ENCODE measurements around the gene UBB. TPM values are rescaled to one million over a fixed set of nuclear protein-coding genes. Genes with fewer than 3 reads are reported as not detected.
A peak's percentile ranks its signal among the peaks of the same experiment; 100 is the strongest.

UBB gene
- total and polyA plus RNA-seq, 9 of the 15 experiments (the other 6 are each of a cell fraction or from before 2014, with no cell fraction given): 1,069 to 4,143 (median 1,696) TPM

- TF ChIP-seq, protein P1, sequence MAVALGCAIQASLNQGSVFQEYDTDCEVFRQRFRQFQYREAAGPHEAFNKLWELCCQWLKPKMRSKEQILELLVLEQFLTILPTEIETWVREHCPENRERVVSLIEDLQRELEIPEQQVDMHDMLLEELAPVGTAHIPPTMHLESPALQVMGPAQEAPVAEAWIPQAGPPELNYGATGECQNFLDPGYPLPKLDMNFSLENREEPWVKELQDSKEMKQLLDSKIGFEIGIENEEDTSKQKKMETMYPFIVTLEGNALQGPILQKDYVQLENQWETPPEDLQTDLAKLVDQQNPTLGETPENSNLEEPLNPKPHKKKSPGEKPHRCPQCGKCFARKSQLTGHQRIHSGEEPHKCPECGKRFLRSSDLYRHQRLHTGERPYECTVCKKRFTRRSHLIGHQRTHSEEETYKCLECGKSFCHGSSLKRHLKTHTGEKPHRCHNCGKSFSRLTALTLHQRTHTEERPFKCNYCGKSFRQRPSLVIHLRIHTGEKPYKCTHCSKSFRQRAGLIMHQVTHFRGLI (CRISPR knock-in tag; IDR thresholded peaks at IDR 0.05): no peak
- TF ChIP-seq DIDO1 (tag; IDR thresholded peaks at IDR 0.05; ENCODE audit: low read depth) (no peak), MAFG (tag; conservative IDR thresholded peaks at IDR 0.05) (no peak), NBN (IDR thresholded peaks at IDR 0.05; ENCODE audit: low read depth) (no peak), PHTF2 (CRISPR knock-in tag; IDR thresholded peaks at IDR 0.05) (no peak), ELF4 (CRISPR knock-in tag; IDR thresholded peaks at IDR 0.05) (no peak), HDAC8 (tag; IDR thresholded peaks at IDR 0.05) (no peak), JUNB (CRISPR knock-in tag; conservative IDR thresholded peaks at IDR 0.05) (no peak), MYNN (IDR thresholded peaks at IDR 0.05) (no peak), MYNN (CRISPR knock-in tag; IDR thresholded peaks at IDR 0.05) (no peak), EP300 (IDR thresholded peaks at IDR 0.05; ENCODE audit: low read length) (peak; percentile 33; the same call in 1 of the 2 replicates), ZNF589 (CRISPR knock-in tag; IDR thresholded peaks at IDR 0.05; ENCODE audit: low read depth) (0 out of 2 replicates have a peak, but pooled peaks have one; percentile 6), NCOR1 (IDR thresholded peaks at IDR 0.05) (no peak), ZNF699 (CRISPR knock-in tag; IDR thresholded peaks at IDR 0.05; ENCODE audit: insufficient replicate concordance) (no peak), ZBTB49 (CRISPR knock-in tag; IDR thresholded peaks at IDR 0.05; ENCODE audit: borderline replicate concordance) (no peak), TFAP4 (CRISPR knock-in tag; IDR thresholded peaks at IDR 0.05; ENCODE audit: borderline replicate concordance) (peak; percentile 29; the same call in 1 of the 2 replicates), ATF3 (IDR thresholded peaks at IDR 0.05) (peak; percentile 38; the same call in 1 of the 2 replicates), ATF3 (CRISPR knock-in tag; conservative IDR thresholded peaks at IDR 0.05) (no peak), IRF2 (CRISPR knock-in tag; IDR thresholded peaks at IDR 0.05) (no peak), ZNF217 (CRISPR knock-in tag; IDR thresholded peaks at IDR 0.05) (no peak), ARID1B (IDR thresholded peaks at IDR 0.05) (peak; percentile 64), RBFOX2 (IDR thresholded peaks at IDR 0.05; ENCODE audit: low read depth, low read length) (peak; percentile 27; the same call in 1 of the 2 replicates), HNRNPH1 (optimal IDR thresholded peaks at IDR 0.05; ENCODE audit: low read depth, low read length) (no peak)
- TF ChIP-seq, protein P2, sequence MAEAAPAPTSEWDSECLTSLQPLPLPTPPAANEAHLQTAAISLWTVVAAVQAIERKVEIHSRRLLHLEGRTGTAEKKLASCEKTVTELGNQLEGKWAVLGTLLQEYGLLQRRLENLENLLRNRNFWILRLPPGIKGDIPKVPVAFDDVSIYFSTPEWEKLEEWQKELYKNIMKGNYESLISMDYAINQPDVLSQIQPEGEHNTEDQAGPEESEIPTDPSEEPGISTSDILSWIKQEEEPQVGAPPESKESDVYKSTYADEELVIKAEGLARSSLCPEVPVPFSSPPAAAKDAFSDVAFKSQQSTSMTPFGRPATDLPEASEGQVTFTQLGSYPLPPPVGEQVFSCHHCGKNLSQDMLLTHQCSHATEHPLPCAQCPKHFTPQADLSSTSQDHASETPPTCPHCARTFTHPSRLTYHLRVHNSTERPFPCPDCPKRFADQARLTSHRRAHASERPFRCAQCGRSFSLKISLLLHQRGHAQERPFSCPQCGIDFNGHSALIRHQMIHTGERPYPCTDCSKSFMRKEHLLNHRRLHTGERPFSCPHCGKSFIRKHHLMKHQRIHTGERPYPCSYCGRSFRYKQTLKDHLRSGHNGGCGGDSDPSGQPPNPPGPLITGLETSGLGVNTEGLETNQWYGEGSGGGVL (CRISPR knock-in tag; IDR thresholded peaks at IDR 0.05): no peak
Observed at GRCh38 chr17:16419929-16420271, 39.0 kb downstream of the UBB start (continued).

Measured in K562 (cell line).